Panc1 (cell line): ENCODE measurements around the gene KDM2A. TPM values are rescaled to one million over a fixed set of nuclear protein-coding genes. Genes with fewer than 3 reads are reported as not detected.

ENCODE experiments used
- ATAC-seq: fragments of 200-7000 bp; cut with Tn5 transposase; 2 replicates; pipeline ENCODE4 v1.9.1; 2020; ENCODE audit warnings: mild to moderate bottlenecking, moderate library complexity
- BruUV-seq: library from RNA; stranded (reverse); fragments of 400-500 nt; replicated peaks from 2 replicates; lab custom pipeline; 2021; lab: Mats Ljungman, UMichigan
- CTCF ChIA-PET: fragments of 300-600 bp; sonication (Branson Sonifier 250); formaldehyde crosslinking; loops from one replicate; lab custom pipeline; 2022; ENCODE audit warnings: antibody characterized with exemption; lab: Charles Lee
- POLR2A ChIA-PET: fragments of 300-600 bp; sonication (Branson Sonifier 250); formaldehyde crosslinking; loops from one replicate; lab custom pipeline; 2022; ENCODE audit warnings: antibody characterized with exemption; lab: Charles Lee
- DNase-seq: peaks from one replicate; pipeline ENCODE4 v3.0.0-alpha.2; 2010; ENCODE audit warnings: low read depth, low spot score
- H3K27ac ChIP-seq: 2 replicates; pipeline ENCODE4 v1.5.1; 2011; ENCODE audit warnings: mild to moderate bottlenecking, low read length, inconsistent platforms
- H3K27me3 ChIP-seq: fragments of 200-500 bp; sonication (Bioruptor generic); 2 replicates; pipeline ENCODE4 v1.6.0; 2014; ENCODE audit warnings: low read length, inconsistent platforms; ENCODE audit not compliant: control insufficient read depth, insufficient read depth
- H3K36me3 ChIP-seq: fragments of 200-500 bp; sonication (Bioruptor generic); 2 replicates; pipeline ENCODE4 v1.5.1; 2014; ENCODE audit warnings: inconsistent platforms, mild to moderate bottlenecking, low read length, moderate library complexity; ENCODE audit not compliant: control insufficient read depth, insufficient read depth
- H3K4me1 ChIP-seq: 2 replicates; pipeline ENCODE4 v1.5.1; 2011; ENCODE audit warnings: inconsistent platforms, mild to moderate bottlenecking, low read length, moderate library complexity; ENCODE audit not compliant: control insufficient read depth, insufficient read depth
- H3K4me3 ChIP-seq, 2 experiments: 2 replicates each; pipeline ENCODE4 v1.5.1; 2011 to 2012; ENCODE audit warnings: low read depth in 2 of 2, low read length in 2 of 2, mild to moderate bottlenecking in 2 of 2, inconsistent platforms in 1 of 2, moderate library complexity in 1 of 2
- H3K9me3 ChIP-seq: fragments of 200-500 bp; sonication (Bioruptor generic); 2 replicates; pipeline ENCODE4 v1.5.1; 2014; ENCODE audit warnings: low read depth, mild to moderate bottlenecking, inconsistent platforms, low read length, moderate library complexity; ENCODE audit not compliant: control insufficient read depth, insufficient read depth
- CTCF ChIP-seq: fragments of 450-650 bp; IDR thresholded peaks from 2 replicates; pipeline ENCODE4 v1.5.1; 2017; ENCODE audit warnings: mild to moderate bottlenecking
- POLR2AphosphoS5 ChIP-seq: IDR thresholded peaks from 2 replicates; pipeline ENCODE4 v1.6.1; 2012; ENCODE audit warnings: mild to moderate bottlenecking, low read depth, low read length, moderate library complexity
- SIN3A ChIP-seq: IDR thresholded peaks from 2 replicates; pipeline ENCODE4 v1.6.1; 2012; ENCODE audit warnings: low read depth, mild to moderate bottlenecking, low read length, moderate library complexity, borderline replicate concordance; ENCODE audit not compliant: insufficient read depth
- TCF7L2 ChIP-seq: IDR thresholded peaks from 2 replicates; pipeline ENCODE4 v1.6.1; 2011; ENCODE audit warnings: mild to moderate bottlenecking, low read depth, low read length, inconsistent platforms
- in situ Hi-C: cut with HindIII; loops from 2 replicates; pipeline ENCODE4 v1.10.0; 2016; ENCODE audit warnings: low sequenced_read_pairs, low pct_unique_long_range_greater_than_20kb
- intact Hi-C: fragments of 100-400 bp; cut with micrococcal nuclease; formaldehyde crosslinking; loops from one replicate; pipeline ENCODE4 v1.10.0; 2022; ENCODE audit not compliant: unreplicated experiment
- total RNA-seq: library from RNA; stranded (reverse); gene quantifications from one replicate; pipeline ENCODE4 v1.2.1, GENCODE V29; 2021; ENCODE audit not compliant: unreplicated experiment
- TF ChIP-seq, protein P1 (sequence below), 2 experiments: IDR thresholded peaks; 2 replicates each; pipeline ENCODE4 v1.6.1; 2011 to 2012; ENCODE audit warnings: low read depth in 2 of 2, control low read depth in 1 of 2, low read length in 1 of 2, mild to moderate bottlenecking in 1 of 2, moderate library complexity in 1 of 2; ENCODE audit not compliant: insufficient read depth in 1 of 2

The KDM2A gene
- total RNA-seq, 1 experiment from 2014 or later: 112 TPM

DNA sequence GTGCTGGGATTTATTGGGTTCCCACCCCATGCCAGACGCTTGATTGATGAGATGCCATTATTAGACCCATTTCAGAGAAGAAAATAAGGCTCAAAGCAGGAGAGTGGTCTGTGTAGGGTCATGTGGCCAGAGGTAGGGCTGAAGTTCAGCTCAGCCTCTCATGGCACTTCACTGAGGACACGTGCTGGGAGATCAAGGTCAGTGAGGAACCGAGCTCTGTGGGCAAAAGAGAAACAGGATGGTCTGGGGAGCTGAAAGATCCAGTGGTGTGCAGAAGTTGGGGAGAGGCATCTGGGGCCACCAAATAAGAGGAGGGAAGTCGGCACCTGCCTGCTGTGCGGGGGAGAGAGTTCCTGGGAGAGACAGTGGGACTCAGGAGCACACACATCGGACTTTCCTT, 42.9 kb upstream of the KDM2A start:
- in situ Hi-C loops (no loop called here), intact Hi-C loops (no loop called here)
- TF ChIP-seq, protein P1, sequence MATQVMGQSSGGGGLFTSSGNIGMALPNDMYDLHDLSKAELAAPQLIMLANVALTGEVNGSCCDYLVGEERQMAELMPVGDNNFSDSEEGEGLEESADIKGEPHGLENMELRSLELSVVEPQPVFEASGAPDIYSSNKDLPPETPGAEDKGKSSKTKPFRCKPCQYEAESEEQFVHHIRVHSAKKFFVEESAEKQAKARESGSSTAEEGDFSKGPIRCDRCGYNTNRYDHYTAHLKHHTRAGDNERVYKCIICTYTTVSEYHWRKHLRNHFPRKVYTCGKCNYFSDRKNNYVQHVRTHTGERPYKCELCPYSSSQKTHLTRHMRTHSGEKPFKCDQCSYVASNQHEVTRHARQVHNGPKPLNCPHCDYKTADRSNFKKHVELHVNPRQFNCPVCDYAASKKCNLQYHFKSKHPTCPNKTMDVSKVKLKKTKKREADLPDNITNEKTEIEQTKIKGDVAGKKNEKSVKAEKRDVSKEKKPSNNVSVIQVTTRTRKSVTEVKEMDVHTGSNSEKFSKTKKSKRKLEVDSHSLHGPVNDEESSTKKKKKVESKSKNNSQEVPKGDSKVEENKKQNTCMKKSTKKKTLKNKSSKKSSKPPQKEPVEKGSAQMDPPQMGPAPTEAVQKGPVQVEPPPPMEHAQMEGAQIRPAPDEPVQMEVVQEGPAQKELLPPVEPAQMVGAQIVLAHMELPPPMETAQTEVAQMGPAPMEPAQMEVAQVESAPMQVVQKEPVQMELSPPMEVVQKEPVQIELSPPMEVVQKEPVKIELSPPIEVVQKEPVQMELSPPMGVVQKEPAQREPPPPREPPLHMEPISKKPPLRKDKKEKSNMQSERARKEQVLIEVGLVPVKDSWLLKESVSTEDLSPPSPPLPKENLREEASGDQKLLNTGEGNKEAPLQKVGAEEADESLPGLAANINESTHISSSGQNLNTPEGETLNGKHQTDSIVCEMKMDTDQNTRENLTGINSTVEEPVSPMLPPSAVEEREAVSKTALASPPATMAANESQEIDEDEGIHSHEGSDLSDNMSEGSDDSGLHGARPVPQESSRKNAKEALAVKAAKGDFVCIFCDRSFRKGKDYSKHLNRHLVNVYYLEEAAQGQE (IDR thresholded peaks at IDR 0.05; ENCODE audit: insufficient read depth in 1 of 2, low read depth in 2 of 2, low read length in 1 of 2): no peak
- TF ChIP-seq CTCF: no peak
- TF ChIP-seq POLR2AphosphoS5: no peak
- no peak for TF ChIP-seq SIN3A
- TF ChIP-seq TCF7L2: no peak
- BruUV-seq: no TSS peak
- ATAC-seq (no peak), DNase-seq (no peak)
- no peaks in the 10 kb centered on the region; the same call in 1 of the 2 replicates for H3K4me1 ChIP-seq
- ChIA-PET CTCF (interaction anchor here (0.6 to 1.0 kb wide), 2 partner anchors 23 to 28 kb away, joined by 3 read pairs; no protein-coding TSS in a partner anchor), POLR2A (no interaction called here)
- H3K27me3 ChIP-seq: no peaks in the 10 kb centered on the region
- H3K9me3 ChIP-seq: no peaks in the 10 kb centered on the region
- no peaks in the 10 kb centered on the region for H3K36me3 ChIP-seq
- H3K27ac ChIP-seq: no peak overlapping the region
- H3K4me3 ChIP-seq: no peak overlapping the region

DNA sequence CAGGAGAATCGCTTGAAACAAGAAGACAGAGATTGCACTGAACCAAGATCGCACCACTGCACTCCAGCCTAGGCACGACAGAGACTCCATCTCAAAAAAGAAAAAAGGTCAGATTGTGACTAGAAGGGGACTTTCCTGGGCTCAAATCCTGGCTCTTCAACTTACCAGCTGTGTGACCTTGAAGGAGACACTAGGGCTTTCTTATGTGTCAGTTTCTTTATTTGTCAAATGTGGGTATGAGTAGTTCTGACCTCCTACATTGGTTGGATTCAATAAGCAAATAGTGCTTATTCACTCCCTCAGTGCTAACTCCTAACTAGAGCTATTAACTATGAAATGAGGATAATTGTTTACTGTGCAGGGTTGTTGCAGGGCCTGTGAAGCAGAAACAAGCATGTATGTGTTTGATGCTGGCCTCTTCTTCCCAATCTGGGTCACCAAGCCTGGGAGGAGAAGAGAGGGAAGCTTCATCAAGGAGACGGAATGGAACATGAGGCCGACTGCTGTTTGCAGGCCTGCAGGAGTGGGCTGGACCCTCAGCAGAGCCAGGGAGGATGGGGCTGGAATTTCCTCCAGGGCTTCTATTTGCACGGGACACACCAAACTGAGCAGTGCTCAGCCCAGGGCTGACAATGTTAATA, 39.9 kb upstream of the KDM2A start:
- TF ChIP-seq, protein P1 (IDR thresholded peaks at IDR 0.05; ENCODE audit: insufficient read depth in 1 of 2, low read depth in 2 of 2, low read length in 1 of 2): no peak
- intact Hi-C loops: no loop called here
- H3K27me3 ChIP-seq: no peaks in the 10 kb centered on the region
- ChIA-PET CTCF (no interaction called here), POLR2A (interaction anchor here (0.6 kb wide), 1 partner anchor 23 kb away, joined by 4 read pairs; no protein-coding TSS in a partner anchor)
- H3K4me1 ChIP-seq: peaks cover 6% of the 10 kb centered on the region
- no TSS peak for BruUV-seq
- H3K36me3 ChIP-seq: no peaks in the 10 kb centered on the region
- no peaks in the 10 kb centered on the region for H3K9me3 ChIP-seq
- no peak overlapping the region for H3K27ac ChIP-seq
- H3K4me3 ChIP-seq: no peak overlapping the region
- in situ Hi-C loops: no loop called here
- ATAC-seq: no peak
- DNase-seq: no peak
